GM12872 (cell line): ENCODE data around the gene FARP2.

Experiments
- TF ChIP-seq, protein P1 (sequence below): IDR thresholded peaks from 3 replicates; pipeline ENCODE4 v1.5.1; 2011; ENCODE audit warnings: low read depth, mild to moderate bottlenecking, low read length, moderate library complexity; ENCODE audit not compliant: insufficient read depth

The FARP2 gene

DNA sequence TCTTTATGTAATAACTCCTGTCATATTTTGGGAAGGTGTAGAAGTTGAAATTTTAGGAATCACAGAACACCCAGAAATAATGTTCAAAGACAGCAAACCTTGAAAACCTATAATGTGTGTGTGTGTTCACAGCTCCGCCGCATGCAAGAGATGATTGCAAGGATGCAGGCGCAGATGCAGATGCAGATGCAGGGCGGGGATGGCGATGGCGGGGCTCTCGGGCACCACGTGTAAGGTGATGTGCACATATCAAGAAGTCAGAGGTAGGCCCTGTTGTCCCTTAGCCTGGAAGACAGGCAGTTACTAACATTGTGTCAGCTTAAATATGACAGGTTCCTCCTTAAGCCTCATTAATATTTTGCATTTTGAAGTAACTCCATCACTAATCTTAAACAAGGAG lies 6.1 kb upstream of the FARP2 start:
- TF ChIP-seq, protein P1, sequence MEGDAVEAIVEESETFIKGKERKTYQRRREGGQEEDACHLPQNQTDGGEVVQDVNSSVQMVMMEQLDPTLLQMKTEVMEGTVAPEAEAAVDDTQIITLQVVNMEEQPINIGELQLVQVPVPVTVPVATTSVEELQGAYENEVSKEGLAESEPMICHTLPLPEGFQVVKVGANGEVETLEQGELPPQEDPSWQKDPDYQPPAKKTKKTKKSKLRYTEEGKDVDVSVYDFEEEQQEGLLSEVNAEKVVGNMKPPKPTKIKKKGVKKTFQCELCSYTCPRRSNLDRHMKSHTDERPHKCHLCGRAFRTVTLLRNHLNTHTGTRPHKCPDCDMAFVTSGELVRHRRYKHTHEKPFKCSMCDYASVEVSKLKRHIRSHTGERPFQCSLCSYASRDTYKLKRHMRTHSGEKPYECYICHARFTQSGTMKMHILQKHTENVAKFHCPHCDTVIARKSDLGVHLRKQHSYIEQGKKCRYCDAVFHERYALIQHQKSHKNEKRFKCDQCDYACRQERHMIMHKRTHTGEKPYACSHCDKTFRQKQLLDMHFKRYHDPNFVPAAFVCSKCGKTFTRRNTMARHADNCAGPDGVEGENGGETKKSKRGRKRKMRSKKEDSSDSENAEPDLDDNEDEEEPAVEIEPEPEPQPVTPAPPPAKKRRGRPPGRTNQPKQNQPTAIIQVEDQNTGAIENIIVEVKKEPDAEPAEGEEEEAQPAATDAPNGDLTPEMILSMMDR = no peak

DNA sequence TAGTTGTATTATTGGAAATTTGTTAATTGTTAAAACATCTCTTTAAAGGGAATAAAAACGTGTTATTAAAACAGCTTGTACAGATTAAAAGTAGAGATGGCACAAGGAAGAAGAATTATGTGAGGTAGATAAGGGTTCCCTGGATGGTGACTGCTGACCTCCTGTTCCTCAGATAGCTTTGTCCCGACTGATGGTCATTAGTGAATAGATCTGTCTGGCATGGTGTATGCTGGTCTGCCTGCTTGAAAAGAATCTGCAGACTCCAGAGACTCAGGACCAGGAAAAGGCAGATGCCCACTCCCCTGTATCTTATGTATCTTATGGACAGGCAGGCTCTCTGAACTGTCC lies 5.6 kb upstream of the FARP2 start:
- TF ChIP-seq, protein P1 = no peak

DNA sequence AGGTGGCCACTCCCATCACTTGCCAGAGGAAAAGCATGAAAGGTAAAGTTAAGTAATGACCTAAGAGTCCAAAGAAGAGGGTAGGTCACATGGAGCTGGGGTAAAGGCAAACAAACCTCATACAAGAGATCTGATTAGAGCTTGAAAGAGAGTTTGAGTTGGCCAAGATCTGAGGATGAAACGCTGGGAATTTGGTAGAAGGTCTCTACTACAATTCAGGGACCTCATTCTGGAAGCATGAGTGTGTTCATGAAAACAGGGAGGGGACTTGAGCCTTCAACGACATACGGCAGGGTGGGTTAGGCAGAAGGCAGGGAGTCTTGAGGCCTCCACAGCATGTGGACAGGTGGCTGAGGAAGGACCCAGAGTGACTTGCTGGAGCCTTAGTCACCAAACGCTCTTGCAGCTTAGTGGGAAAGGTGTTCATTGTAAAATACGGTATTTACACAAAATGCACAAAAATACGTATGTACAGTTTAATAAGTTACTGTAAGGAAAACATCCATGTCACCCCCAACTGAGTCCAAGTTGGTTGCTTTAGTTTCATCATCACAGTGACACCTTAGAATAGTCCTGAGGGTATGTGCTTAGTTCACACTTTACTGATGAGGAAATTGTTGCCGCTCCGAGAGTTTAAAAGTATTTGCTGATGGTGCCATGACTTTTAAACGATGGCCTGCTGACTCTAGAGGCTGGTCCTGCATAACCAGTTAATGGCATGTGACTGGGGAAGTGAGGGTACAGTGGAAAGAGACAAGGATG lies 5.0 kb upstream of the FARP2 start:
- TF ChIP-seq, protein P1 = no peak

- TF ChIP-seq, protein P1 = no peak
These were observed 4.4 kb upstream of the FARP2 start for GRCh38 chr2:241351640-241352031.

- TF ChIP-seq, protein P1 = no peak
These were observed 3.9 kb upstream of the FARP2 start for GRCh38 chr2:241352227-241352626.

DNA sequence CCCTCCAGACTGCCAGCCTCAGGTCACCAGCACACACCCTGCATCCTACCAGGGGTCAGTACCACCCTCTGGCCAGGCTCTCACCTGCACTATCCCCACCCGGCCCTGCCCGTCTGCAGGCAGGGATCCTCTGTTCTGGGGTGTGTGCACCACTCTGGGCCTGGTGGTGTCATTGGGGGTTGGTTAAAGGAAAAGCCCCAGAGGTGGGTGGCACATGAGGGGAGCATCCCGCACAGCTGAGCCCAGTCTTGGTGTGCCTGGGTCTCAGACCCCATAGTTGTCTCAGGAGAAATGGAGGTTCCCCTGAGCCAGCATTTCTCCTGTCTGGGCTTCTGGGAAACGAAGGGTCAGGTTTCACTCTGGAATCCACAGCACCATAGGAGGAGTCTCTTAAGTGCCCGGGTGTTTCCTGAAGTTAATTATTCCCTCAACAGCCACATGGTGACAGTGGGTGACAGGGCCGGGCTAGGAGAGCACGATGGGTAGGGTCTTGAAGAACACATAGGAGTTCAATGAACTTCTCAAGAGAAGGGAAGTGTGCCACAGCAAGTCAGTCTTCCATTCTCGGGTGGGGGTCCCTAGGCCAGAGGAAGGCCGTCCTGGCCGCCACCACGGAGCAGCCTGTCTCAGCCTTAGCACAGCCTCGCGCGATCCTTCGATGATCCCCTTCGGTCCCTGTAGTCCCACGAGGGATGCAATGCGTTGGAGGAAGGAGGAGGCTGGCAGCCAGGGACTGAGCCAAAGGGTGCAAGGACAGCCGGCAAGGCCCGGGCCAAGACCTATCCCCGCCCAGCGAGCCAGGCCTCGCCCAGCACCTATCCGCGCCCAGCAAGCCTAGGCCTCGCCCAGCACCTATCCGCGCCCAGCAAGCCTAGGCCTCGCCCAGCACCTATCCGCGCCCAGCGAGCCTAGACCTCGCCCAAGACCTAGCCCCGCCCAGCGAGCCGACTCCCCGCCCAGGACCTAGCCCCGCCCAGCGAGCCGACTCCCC lies 1.1 kb upstream of the FARP2 start:
- TF ChIP-seq, protein P1 = no peak

GRCh38 chr2:241356871-241357260 lies 781 bp downstream of the FARP2 start:
- TF ChIP-seq, protein P1 = no peak
